Parathyroid adenoma (tissue), 2 donors: Measurements from ENCODE around the gene MLXIP.

Source experiments
- H2AFZ ChIP-seq: fragments of 300-600 bp; sonication (generic); one replicate; pipeline ENCODE4 v1.7.0; 2017; ENCODE audit warnings: antibody characterized with exemption, mild to moderate bottlenecking
- H3K27ac ChIP-seq: fragments of 300-600 bp; sonication (generic); one replicate; pipeline ENCODE4 v1.7.0; 2017
- H3K27me3 ChIP-seq: fragments of 300-600 bp; sonication (generic); one replicate; pipeline ENCODE4 v1.7.0; 2017; ENCODE audit warnings: low read length; ENCODE audit not compliant: control insufficient read depth, insufficient read depth
- H3K36me3 ChIP-seq: fragments of 300-600 bp; sonication (generic); one replicate; pipeline ENCODE4 v1.7.0; 2017; ENCODE audit warnings: low read length; ENCODE audit not compliant: control insufficient read depth, insufficient read depth
- H3K4me1 ChIP-seq: fragments of 300-600 bp; sonication (generic); one replicate; pipeline ENCODE4 v1.7.0; 2017; ENCODE audit warnings: control low read depth
- H3K4me2 ChIP-seq: fragments of 300-600 bp; sonication (generic); one replicate; pipeline ENCODE4 v1.7.0; 2017; ENCODE audit warnings: low read length
- H3K4me3 ChIP-seq: fragments of 300-600 bp; sonication (generic); one replicate; pipeline ENCODE4 v1.7.0; 2017; ENCODE audit warnings: low read depth, low read length
- H3K79me2 ChIP-seq: fragments of 300-600 bp; sonication (generic); one replicate; pipeline ENCODE4 v1.7.0; 2017; ENCODE audit warnings: control low read depth
- H3K9ac ChIP-seq: fragments of 300-600 bp; sonication (generic); one replicate; pipeline ENCODE4 v1.7.0; 2017; ENCODE audit warnings: mild to moderate bottlenecking
- H3K9me3 ChIP-seq: fragments of 300-600 bp; sonication (generic); one replicate; pipeline ENCODE4 v1.7.0; 2017; ENCODE audit warnings: low read length; ENCODE audit not compliant: control insufficient read depth
- TF ChIP-seq, protein P1 (sequence below): fragments of 300-600 bp; sonication (generic); IDR thresholded peaks from one replicate; pipeline ENCODE4 v1.7.0; 2017; ENCODE audit warnings: antibody characterized with exemption, mild to moderate bottlenecking
- donor health status: primary hyperparathyroidism.

Gene MLXIP

DNA sequence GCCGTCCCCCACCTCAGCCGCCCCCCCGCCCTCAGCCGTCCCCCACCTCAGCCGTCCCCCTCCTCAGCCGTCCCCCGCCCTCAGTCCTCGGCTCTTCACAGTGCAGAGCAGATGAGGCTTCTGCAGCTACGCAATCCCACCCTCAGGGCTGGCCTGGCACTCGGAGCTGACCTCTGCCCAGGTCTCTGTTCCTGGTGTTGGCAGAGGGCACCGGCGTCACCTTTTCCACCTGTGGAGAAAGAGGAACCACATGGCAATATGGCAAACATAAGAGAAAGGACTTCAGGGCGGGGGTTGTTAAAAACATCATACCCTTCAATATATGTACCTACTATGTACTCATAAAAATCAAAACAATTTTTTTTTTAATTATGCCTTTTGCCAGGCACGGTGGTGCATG lies 45.8 kb downstream of the MLXIP start:
- Histone ChIP-seq H3K9ac (no peak overlapping the region), H3K36me3 (no peaks in the 10 kb centered on the region), H3K4me1 (no peaks in the 10 kb centered on the region), H3K4me2 (no peak overlapping the region), H3K27me3 (no peaks in the 10 kb centered on the region), H3K9me3 (no peaks in the 10 kb centered on the region), H3K27ac (no peak overlapping the region), H3K4me3 (no peak overlapping the region), H3K79me2 (peaks cover 56% of the 10 kb centered on the region), H2AFZ (no peak overlapping the region)
- TF ChIP-seq, protein P1, sequence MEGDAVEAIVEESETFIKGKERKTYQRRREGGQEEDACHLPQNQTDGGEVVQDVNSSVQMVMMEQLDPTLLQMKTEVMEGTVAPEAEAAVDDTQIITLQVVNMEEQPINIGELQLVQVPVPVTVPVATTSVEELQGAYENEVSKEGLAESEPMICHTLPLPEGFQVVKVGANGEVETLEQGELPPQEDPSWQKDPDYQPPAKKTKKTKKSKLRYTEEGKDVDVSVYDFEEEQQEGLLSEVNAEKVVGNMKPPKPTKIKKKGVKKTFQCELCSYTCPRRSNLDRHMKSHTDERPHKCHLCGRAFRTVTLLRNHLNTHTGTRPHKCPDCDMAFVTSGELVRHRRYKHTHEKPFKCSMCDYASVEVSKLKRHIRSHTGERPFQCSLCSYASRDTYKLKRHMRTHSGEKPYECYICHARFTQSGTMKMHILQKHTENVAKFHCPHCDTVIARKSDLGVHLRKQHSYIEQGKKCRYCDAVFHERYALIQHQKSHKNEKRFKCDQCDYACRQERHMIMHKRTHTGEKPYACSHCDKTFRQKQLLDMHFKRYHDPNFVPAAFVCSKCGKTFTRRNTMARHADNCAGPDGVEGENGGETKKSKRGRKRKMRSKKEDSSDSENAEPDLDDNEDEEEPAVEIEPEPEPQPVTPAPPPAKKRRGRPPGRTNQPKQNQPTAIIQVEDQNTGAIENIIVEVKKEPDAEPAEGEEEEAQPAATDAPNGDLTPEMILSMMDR: no peak

DNA sequence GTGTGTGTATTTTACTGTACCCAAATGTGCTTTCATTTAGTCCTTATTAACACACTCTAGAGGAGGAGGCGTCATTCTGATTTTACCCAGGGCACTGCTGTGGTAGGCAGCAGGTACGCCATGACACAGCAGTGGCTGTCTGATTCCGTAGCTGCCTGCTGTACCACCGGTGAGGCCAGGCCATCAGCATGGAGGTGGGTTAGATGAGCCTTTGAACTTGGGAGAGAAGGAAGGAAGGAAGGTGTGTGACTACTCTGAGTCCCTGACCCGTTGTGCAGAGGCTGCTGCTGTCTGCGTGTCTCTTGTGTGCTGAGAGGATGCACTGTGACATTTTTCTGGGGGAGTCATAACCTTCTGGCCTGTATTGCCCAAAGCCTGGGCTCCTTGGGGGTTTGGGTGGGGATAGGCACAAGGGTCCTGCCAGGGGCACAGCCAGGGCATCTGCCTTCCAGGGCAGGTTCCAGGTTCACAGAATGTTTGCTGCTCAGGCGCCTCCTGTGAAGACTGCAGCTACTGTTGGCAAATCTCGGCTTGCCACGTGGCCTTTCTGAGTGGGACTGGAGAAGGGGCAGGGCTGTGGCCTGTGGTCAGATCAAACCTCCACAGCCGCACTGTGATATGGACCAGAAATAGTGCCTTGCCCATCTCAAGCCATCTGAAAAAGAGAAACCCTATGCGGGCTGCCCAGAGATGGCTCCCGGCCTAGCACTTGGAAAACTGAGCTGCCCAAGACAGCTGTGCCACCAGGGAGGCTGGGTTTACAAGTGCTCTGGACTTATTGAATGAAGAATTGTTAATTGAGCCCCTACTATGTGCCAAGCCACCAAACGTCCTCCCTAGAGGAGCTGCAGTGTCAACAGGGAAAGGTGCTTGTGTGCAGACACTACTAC lies 47.1 kb downstream of the MLXIP start:
- H3K4me1 ChIP-seq: no peaks in the 10 kb centered on the region
- no peaks in the 10 kb centered on the region for H3K27me3 ChIP-seq
- peaks cover 53% of the 10 kb centered on the region for H3K79me2 ChIP-seq
- no peak overlapping the region for H3K27ac ChIP-seq
- H3K9me3 ChIP-seq: no peaks in the 10 kb centered on the region
- no peak overlapping the region for H3K9ac ChIP-seq
- H3K4me2 ChIP-seq: no peak overlapping the region
- TF ChIP-seq, protein P1: no peak
- no peaks in the 10 kb centered on the region for H3K36me3 ChIP-seq
- no peak overlapping the region for H2AFZ ChIP-seq
- H3K4me3 ChIP-seq: no peak overlapping the region

DNA sequence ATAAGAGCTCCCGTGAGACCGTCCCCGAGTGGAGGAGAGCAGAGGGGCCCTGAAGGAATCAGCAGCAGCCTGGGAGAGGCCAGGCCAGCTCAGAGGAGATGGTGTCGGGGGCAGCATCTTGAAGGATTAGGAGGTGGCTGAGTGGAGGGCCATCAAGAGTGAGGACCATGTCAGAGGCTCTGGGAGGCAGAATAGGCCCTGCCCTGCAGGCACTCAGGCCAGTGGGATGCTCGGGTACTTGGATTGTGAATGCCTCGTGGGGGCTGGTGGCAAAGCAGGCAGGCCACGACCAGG lies 47.7 kb downstream of the MLXIP start:
- Histone ChIP-seq H3K79me2 (peaks cover 52% of the 10 kb centered on the region), H3K4me1 (no peaks in the 10 kb centered on the region), H3K27me3 (no peaks in the 10 kb centered on the region), H3K4me2 (no peak overlapping the region), H3K36me3 (no peaks in the 10 kb centered on the region), H3K9ac (no peak overlapping the region), H3K9me3 (no peaks in the 10 kb centered on the region), H2AFZ (no peak overlapping the region), H3K4me3 (no peak overlapping the region), H3K27ac (no peak overlapping the region)
- TF ChIP-seq, protein P1: no peak

DNA sequence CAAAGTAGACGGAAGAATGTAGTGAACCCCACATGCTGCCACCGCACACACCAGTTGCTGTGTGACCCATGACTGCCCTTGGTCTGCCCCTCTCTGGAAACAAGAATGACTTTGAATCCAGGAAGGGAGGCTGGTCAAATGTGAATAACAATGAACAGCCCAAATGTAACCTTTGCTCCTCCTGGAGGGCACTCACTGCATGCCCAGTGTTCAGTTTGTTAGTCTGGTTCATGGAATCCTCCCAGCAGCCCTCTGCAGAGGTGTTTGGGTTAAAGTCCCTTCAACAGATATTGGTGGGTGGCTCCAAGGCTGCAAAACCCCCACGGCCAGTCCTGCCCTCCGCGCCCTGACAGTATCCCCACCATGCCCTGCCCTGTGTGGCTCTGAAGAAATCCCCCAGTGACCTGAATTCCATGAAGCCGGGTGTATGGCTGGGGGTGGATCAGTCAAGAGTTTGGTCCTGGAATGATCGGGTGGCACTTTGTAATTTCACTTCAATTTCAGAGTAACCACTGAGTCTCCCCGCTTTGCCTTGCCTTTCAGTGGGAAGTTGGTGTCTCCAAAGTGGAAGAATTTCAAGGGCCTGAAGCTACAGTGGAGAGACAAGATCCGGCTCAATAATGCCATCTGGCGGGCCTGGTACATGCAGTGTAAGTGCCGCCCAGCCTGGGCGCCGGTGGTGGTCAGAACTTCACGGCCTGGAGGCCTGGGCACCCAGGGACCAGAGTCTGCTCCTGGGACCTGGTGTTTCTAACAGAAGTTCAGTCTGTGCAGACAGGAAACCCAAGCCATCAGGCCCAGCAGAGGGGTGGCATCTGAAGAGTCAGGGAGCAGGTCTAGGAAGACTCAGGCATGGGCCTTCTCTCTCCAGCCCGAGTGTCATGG lies 48.4 kb downstream of the MLXIP start:
- Histone ChIP-seq H2AFZ (no peak overlapping the region), H3K4me3 (no peak overlapping the region), H3K27me3 (no peaks in the 10 kb centered on the region), H3K79me2 (peaks cover 46% of the 10 kb centered on the region), H3K4me1 (no peaks in the 10 kb centered on the region), H3K27ac (no peak overlapping the region), H3K4me2 (no peak overlapping the region), H3K9me3 (no peaks in the 10 kb centered on the region), H3K36me3 (no peaks in the 10 kb centered on the region), H3K9ac (no peak overlapping the region)
- TF ChIP-seq, protein P1: no peak
